ENCODE data around the gene IQGAP2.

IQGAP2 gene

GRCh38 chr5:76522103-76522935 is 119.2 kb downstream of the IQGAP2 start:
- POLR2A ChIA-PET = no interaction called here
- no peak for TF ChIP-seq ELF4 (IDR thresholded peaks at IDR 0.05)
- TF ChIP-seq HDGF (IDR thresholded peaks at IDR 0.05; ENCODE audit: borderline replicate concordance) = no peak
- no peak for TF ChIP-seq L3MBTL2 (conservative IDR thresholded peaks at IDR 0.05)
- TF ChIP-seq CTBP1 (IDR thresholded peaks at IDR 0.05; ENCODE audit: borderline replicate concordance) = no peak
- no peak for TF ChIP-seq ZNF384 (IDR thresholded peaks at IDR 0.05)
- no peak for TF ChIP-seq TARDBP (IDR thresholded peaks at IDR 0.05)
- TF ChIP-seq SUZ12 (IDR thresholded peaks at IDR 0.05) = no peak
- TF ChIP-seq BHLHE40 (IDR thresholded peaks at IDR 0.05; ENCODE audit: borderline replicate concordance) = no peak
- CTCF ChIA-PET = no interaction called here
- no peak for DNase-seq (ENCODE audit: extremely low spot score)

DNA sequence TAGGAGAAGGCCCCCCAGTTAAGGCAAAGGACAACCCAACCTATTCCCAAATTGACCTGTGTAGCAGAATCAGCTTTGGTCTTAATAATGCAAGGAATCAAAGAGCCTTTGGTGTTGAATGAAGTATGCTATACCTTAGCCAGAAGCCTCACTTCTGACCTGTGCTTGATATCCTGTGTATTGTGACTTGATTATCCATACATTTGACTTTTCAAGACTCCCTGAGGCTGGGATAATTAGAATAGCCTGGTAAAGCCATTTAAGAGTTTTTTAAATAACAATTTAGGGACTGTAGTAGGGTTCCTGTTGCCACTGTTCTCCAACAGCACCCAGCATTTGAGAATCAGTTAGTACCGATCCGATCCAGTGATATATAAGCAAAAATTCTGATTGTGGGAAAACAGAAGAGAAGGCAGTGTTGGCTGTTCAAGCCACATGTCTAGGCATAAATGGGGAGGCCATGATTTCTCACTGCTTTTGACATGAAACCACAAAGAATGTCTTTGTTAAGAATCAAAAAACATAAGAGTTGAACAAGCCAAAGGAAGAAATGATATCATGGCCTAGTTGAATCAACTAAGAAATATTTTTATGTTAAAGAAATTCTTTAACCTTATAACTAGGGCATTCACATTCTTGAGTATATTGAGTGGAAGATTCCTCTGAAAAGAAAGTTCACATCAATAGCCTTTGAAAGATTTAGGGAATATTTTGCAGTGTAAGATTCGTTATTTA is 121.2 kb downstream of the IQGAP2 start:
- POLR2A ChIA-PET = no interaction called here
- TF ChIP-seq FOXM1 (IDR thresholded peaks at IDR 0.05; ENCODE audit: borderline replicate concordance) (no peak), FOXA1 (IDR thresholded peaks at IDR 0.05) (no peak), TARDBP (IDR thresholded peaks at IDR 0.05) (no peak), ELF4 (IDR thresholded peaks at IDR 0.05) (no peak), CTBP1 (IDR thresholded peaks at IDR 0.05; ENCODE audit: borderline replicate concordance) (no peak), L3MBTL2 (conservative IDR thresholded peaks at IDR 0.05) (no peak), SP1 (IDR thresholded peaks at IDR 0.05) (no peak), ZNF384 (IDR thresholded peaks at IDR 0.05) (no peak), PKNOX1 (IDR thresholded peaks at IDR 0.05) (no peak), SUZ12 (IDR thresholded peaks at IDR 0.05) (no peak), BHLHE40 (IDR thresholded peaks at IDR 0.05; ENCODE audit: borderline replicate concordance) (no peak), NFRKB (IDR thresholded peaks at IDR 0.05) (no peak), HDGF (IDR thresholded peaks at IDR 0.05; ENCODE audit: borderline replicate concordance) (no peak), LEF1 (IDR thresholded peaks at IDR 0.05; ENCODE audit: borderline replicate concordance) (no peak), FOXK2 (IDR thresholded peaks at IDR 0.05) (no peak), ARNT (IDR thresholded peaks at IDR 0.05) (no peak)
- no peak for DNase-seq (ENCODE audit: extremely low spot score)
- CTCF ChIA-PET = no interaction called here

- DNase-seq (ENCODE audit: extremely low spot score) = no peak
- ChIA-PET CTCF (no interaction called here), POLR2A (no interaction called here)
- TF ChIP-seq SP1 (IDR thresholded peaks at IDR 0.05) = no peak
- TF ChIP-seq NFRKB (IDR thresholded peaks at IDR 0.05) = no peak
- no peak for TF ChIP-seq FOXA1 (IDR thresholded peaks at IDR 0.05)
- no peak for TF ChIP-seq HDGF (IDR thresholded peaks at IDR 0.05; ENCODE audit: borderline replicate concordance)
- TF ChIP-seq FOXM1 (IDR thresholded peaks at IDR 0.05; ENCODE audit: borderline replicate concordance) = no peak
- no peak for TF ChIP-seq FOXK2 (IDR thresholded peaks at IDR 0.05)
- no peak for TF ChIP-seq SUZ12 (IDR thresholded peaks at IDR 0.05)
- no peak for TF ChIP-seq PKNOX1 (IDR thresholded peaks at IDR 0.05)
- TF ChIP-seq TARDBP (IDR thresholded peaks at IDR 0.05) = no peak
- no peak for TF ChIP-seq ELF4 (IDR thresholded peaks at IDR 0.05)
- no peak for TF ChIP-seq BHLHE40 (IDR thresholded peaks at IDR 0.05; ENCODE audit: borderline replicate concordance)
Observed at GRCh38 chr5:76524868-76525267, 121.8 kb downstream of the IQGAP2 start.

GRCh38 chr5:76525956-76526355 is 122.9 kb downstream of the IQGAP2 start:
- CTCF ChIA-PET = no interaction called here
- TF ChIP-seq NFRKB (IDR thresholded peaks at IDR 0.05) = no peak
- no peak for TF ChIP-seq FOXK2 (IDR thresholded peaks at IDR 0.05)
- TF ChIP-seq L3MBTL2 (conservative IDR thresholded peaks at IDR 0.05) = no peak
- TF ChIP-seq BHLHE40 (IDR thresholded peaks at IDR 0.05; ENCODE audit: borderline replicate concordance) = no peak
- TF ChIP-seq LEF1 (IDR thresholded peaks at IDR 0.05; ENCODE audit: borderline replicate concordance) = no peak
- DNase-seq (ENCODE audit: extremely low spot score) = no peak
- POLR2A ChIA-PET = no interaction called here

DNA sequence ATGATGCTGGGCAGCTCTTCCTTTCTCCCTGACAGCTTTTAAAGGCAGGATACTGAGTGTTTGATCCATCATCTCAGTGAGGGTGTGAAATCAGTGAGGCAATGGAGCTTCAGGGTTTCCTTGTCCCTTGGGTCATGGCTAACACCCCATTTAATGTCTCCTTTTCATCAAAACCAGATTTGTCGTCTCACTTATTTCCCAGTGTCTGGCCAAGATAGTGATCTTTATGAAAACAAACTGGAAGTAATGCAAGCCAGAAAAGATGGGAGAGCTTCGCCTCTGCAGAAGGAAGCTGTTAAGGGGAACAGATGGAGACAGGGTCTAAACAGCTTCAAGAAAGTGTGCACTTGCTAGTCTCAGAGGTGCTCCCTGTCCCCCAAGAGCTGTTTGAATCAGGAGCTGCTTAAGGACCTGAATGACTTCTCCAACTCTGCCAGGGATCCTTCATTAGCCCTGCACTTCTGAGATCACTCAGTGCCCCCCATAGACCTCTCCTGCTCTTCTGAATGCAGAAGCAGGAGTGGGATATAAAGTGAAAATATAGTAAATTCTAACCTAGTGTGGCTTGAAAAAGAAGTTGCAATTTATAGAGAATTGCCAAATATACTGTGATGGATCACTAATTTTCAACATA is 124.0 kb downstream of the IQGAP2 start:
- POLR2A ChIA-PET = no interaction called here
- CTCF ChIA-PET = interaction anchor here (0.7 kb wide), 1 partner anchor 16 kb away, joined by 3 read pairs; no protein-coding TSS in a partner anchor
- DNase-seq (ENCODE audit: extremely low spot score) = no peak
- TF ChIP-seq ELF4 (IDR thresholded peaks at IDR 0.05) (no peak), L3MBTL2 (conservative IDR thresholded peaks at IDR 0.05) (no peak), FOXK2 (IDR thresholded peaks at IDR 0.05) (no peak), BHLHE40 (IDR thresholded peaks at IDR 0.05; ENCODE audit: borderline replicate concordance) (no peak), SUZ12 (IDR thresholded peaks at IDR 0.05) (no peak), ZNF384 (IDR thresholded peaks at IDR 0.05) (no peak), SP1 (IDR thresholded peaks at IDR 0.05) (no peak), ARNT (IDR thresholded peaks at IDR 0.05) (no peak), FOXM1 (IDR thresholded peaks at IDR 0.05; ENCODE audit: borderline replicate concordance) (no peak), HDGF (IDR thresholded peaks at IDR 0.05; ENCODE audit: borderline replicate concordance) (no peak), CTBP1 (IDR thresholded peaks at IDR 0.05; ENCODE audit: borderline replicate concordance) (no peak), PKNOX1 (IDR thresholded peaks at IDR 0.05) (no peak), FOXA1 (IDR thresholded peaks at IDR 0.05) (no peak), LEF1 (IDR thresholded peaks at IDR 0.05; ENCODE audit: borderline replicate concordance) (no peak), NFRKB (IDR thresholded peaks at IDR 0.05) (no peak), TARDBP (IDR thresholded peaks at IDR 0.05) (no peak)
